HepG2 (cell line): ENCODE results near the gene BCL2L2. TPM values are rescaled to one million over a fixed set of nuclear protein-coding genes. Genes with fewer than 3 reads are reported as not detected.
A peak's percentile ranks its signal among the peaks of the same experiment; 100 is the strongest.

ENCODE experiments used
- FOXP1 ChIP-seq, 2 experiments: fragments of 450-650 bp in 1 of 2; IDR thresholded peaks; 2 replicates each; pipeline ENCODE4 v1.6.1; 2017 to 2018; ENCODE audit warnings: antibody characterized with exemption in 1 of 2
- HDAC2 ChIP-seq: sonication (generic); formaldehyde crosslinking; IDR thresholded peaks from 2 replicates; pipeline ENCODE4 v1.4.0; 2020; ENCODE audit warnings: missing genetic modification reagents
- PAWR ChIP-seq: sonication (generic); formaldehyde crosslinking; IDR thresholded peaks from 2 replicates; pipeline ENCODE4 v1.4.0; 2020; ENCODE audit warnings: missing genetic modification reagents, mild to moderate bottlenecking, borderline replicate concordance
- PITX1 ChIP-seq: sonication (generic); formaldehyde crosslinking; IDR thresholded peaks from 2 replicates; pipeline ENCODE4 v1.5.1; 2020; ENCODE audit warnings: mild to moderate bottlenecking, missing genetic modification reagents
- RARA ChIP-seq: IDR thresholded peaks from 2 replicates; pipeline ENCODE4 v1.6.1; 2016; ENCODE audit warnings: missing genetic modification reagents, missing compliant biosample characterization
- SMAD9 ChIP-seq: sonication (generic); formaldehyde crosslinking; IDR thresholded peaks from 2 replicates; pipeline ENCODE4 v1.5.1; 2020; ENCODE audit warnings: mild to moderate bottlenecking, missing genetic modification reagents
- TGIF2 ChIP-seq: IDR thresholded peaks from 2 replicates; pipeline ENCODE4 v1.6.1; 2016; ENCODE audit warnings: control low read depth, missing compliant biosample characterization
- ZNF253 ChIP-seq: sonication (generic); formaldehyde crosslinking; IDR thresholded peaks from 2 replicates; pipeline ENCODE4 v1.8.0; 2022; ENCODE audit warnings: mild to moderate bottlenecking, missing genetic modification reagents, borderline replicate concordance
- ZNF550 ChIP-seq: sonication (generic); formaldehyde crosslinking; IDR thresholded peaks from 2 replicates; pipeline ENCODE4 v1.4.0; 2020; ENCODE audit warnings: mild to moderate bottlenecking, missing genetic modification reagents, borderline replicate concordance
- ZNF713 ChIP-seq: sonication (generic); formaldehyde crosslinking; IDR thresholded peaks from 2 replicates; pipeline ENCODE4 v1.4.0; 2020; ENCODE audit warnings: mild to moderate bottlenecking, missing genetic modification reagents
- ZNF768 ChIP-seq: sonication (generic); formaldehyde crosslinking; IDR thresholded peaks from 2 replicates; pipeline ENCODE4 v1.4.0; 2020; ENCODE audit warnings: missing genetic modification reagents
- polyA plus RNA-seq, 8 experiments: library from polyadenylated mRNA; depleted of rRNA in 3 of 8; stranded (reverse) in 7 of 8; unstranded in 1 of 8; fragments of >200 nt; fragmentation: Illumina TruSeq in 4 of 8; extraction: Trizol in 4 of 8; gene quantifications; 2 replicates each; pipeline versions ENCODE4 v1.2.1 to v1.2.3, GENCODE V29; 2011 to 2016; ENCODE audit warnings: low read depth in 4 of 8, missing spikeins in 1 of 8, mixed read lengths in 1 of 8; ENCODE audit not compliant: insufficient read depth in 1 of 8
- total RNA-seq, 5 experiments: library from RNA; depleted of rRNA; stranded (reverse); fragments of >200 nt; fragmentation: Illumina TruSeq; extraction: Trizol; gene quantifications; 2 replicates each; pipeline ENCODE4 v1.2.3, GENCODE V29; 2016; ENCODE audit warnings: low read depth in 1 of 5
- TF ChIP-seq, protein P1 (sequence below): sonication (generic); formaldehyde crosslinking; IDR thresholded peaks from 2 replicates; pipeline ENCODE4 v1.5.1; 2020; ENCODE audit warnings: missing genetic modification reagents, mild to moderate bottlenecking, borderline replicate concordance
- TF ChIP-seq, protein P2 (sequence below): sonication (generic); formaldehyde crosslinking; IDR thresholded peaks from 2 replicates; pipeline ENCODE4; 2020; ENCODE audit warnings: missing genetic modification reagents, mild to moderate bottlenecking, borderline replicate concordance
- TF ChIP-seq, protein P3 (sequence below): sonication (generic); formaldehyde crosslinking; IDR thresholded peaks from 2 replicates; pipeline ENCODE4 v1.4.0; 2020; ENCODE audit warnings: missing genetic modification reagents, borderline replicate concordance
- TF ChIP-seq, protein P4 (sequence below): IDR thresholded peaks from 2 replicates; pipeline ENCODE4 v1.6.1; 2016; ENCODE audit warnings: low read depth, borderline replicate concordance
- TF ChIP-seq, protein P5 (sequence below): sonication (generic); formaldehyde crosslinking; IDR thresholded peaks from 2 replicates; pipeline ENCODE4 v1.5.0; 2020; ENCODE audit warnings: mild to moderate bottlenecking, missing genetic modification reagents, borderline replicate concordance

BCL2L2 gene
- total and polyA plus RNA-seq, 2 of the 13 experiments (the other 11 are each of a cell fraction or from before 2014, with no cell fraction given) = 28.1 to 49.8 TPM

DNA sequence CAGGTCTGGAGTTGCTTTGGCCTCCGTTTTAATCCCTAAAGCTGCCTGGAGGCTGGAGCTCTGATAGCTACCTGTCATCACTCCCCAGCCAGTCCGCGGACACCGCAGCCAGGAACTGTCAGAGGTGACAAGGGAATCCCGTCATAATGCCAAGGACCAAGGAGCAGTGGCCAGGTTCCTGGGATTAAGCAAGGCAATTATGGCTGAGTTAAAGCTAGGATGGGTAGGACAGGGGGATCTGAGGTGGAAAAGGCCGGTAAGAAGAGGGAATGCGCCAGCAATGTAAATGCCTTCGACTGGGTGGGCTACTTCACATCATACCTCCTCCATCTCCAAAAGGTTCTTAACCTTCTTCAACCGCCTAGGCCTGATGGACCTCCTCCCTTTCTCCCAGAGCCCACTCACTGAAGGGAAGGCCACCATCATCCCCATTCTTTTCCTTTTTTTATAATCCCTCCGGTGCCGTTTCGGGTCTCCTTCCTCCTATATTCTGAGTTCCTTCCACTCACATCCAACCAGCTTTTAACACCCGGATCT, 5.9 kb upstream of the BCL2L2 start (continued):
- TF ChIP-seq, protein P1, sequence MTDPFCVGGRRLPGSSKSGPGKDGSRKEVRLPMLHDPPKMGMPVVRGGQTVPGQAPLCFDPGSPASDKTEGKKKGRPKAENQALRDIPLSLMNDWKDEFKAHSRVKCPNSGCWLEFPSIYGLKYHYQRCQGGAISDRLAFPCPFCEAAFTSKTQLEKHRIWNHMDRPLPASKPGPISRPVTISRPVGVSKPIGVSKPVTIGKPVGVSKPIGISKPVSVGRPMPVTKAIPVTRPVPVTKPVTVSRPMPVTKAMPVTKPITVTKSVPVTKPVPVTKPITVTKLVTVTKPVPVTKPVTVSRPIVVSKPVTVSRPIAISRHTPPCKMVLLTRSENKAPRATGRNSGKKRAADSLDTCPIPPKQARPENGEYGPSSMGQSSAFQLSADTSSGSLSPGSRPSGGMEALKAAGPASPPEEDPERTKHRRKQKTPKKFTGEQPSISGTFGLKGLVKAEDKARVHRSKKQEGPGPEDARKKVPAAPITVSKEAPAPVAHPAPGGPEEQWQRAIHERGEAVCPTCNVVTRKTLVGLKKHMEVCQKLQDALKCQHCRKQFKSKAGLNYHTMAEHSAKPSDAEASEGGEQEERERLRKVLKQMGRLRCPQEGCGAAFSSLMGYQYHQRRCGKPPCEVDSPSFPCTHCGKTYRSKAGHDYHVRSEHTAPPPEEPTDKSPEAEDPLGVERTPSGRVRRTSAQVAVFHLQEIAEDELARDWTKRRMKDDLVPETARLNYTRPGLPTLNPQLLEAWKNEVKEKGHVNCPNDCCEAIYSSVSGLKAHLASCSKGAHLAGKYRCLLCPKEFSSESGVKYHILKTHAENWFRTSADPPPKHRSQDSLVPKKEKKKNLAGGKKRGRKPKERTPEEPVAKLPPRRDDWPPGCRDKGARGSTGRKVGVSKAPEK (CRISPR knock-in tag) = no peak
- 0 out of 2 replicates have a peak, but pooled peaks have one; percentile 87 for TF ChIP-seq ZNF550 (CRISPR knock-in tag)
- TF ChIP-seq ZNF768 (CRISPR knock-in tag) = no peak
- peak; percentile 45 for TF ChIP-seq PITX1 (CRISPR knock-in tag)
- TF ChIP-seq, protein P2, sequence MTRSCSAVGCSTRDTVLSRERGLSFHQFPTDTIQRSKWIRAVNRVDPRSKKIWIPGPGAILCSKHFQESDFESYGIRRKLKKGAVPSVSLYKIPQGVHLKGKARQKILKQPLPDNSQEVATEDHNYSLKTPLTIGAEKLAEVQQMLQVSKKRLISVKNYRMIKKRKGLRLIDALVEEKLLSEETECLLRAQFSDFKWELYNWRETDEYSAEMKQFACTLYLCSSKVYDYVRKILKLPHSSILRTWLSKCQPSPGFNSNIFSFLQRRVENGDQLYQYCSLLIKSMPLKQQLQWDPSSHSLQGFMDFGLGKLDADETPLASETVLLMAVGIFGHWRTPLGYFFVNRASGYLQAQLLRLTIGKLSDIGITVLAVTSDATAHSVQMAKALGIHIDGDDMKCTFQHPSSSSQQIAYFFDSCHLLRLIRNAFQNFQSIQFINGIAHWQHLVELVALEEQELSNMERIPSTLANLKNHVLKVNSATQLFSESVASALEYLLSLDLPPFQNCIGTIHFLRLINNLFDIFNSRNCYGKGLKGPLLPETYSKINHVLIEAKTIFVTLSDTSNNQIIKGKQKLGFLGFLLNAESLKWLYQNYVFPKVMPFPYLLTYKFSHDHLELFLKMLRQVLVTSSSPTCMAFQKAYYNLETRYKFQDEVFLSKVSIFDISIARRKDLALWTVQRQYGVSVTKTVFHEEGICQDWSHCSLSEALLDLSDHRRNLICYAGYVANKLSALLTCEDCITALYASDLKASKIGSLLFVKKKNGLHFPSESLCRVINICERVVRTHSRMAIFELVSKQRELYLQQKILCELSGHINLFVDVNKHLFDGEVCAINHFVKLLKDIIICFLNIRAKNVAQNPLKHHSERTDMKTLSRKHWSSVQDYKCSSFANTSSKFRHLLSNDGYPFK (CRISPR knock-in tag) = 0 out of 2 replicates have a peak, but pooled peaks have one; percentile 12
- TF ChIP-seq ZNF713 (CRISPR knock-in tag) = 0 out of 2 replicates have a peak, but pooled peaks have one; percentile 56
- TF ChIP-seq, protein P3, sequence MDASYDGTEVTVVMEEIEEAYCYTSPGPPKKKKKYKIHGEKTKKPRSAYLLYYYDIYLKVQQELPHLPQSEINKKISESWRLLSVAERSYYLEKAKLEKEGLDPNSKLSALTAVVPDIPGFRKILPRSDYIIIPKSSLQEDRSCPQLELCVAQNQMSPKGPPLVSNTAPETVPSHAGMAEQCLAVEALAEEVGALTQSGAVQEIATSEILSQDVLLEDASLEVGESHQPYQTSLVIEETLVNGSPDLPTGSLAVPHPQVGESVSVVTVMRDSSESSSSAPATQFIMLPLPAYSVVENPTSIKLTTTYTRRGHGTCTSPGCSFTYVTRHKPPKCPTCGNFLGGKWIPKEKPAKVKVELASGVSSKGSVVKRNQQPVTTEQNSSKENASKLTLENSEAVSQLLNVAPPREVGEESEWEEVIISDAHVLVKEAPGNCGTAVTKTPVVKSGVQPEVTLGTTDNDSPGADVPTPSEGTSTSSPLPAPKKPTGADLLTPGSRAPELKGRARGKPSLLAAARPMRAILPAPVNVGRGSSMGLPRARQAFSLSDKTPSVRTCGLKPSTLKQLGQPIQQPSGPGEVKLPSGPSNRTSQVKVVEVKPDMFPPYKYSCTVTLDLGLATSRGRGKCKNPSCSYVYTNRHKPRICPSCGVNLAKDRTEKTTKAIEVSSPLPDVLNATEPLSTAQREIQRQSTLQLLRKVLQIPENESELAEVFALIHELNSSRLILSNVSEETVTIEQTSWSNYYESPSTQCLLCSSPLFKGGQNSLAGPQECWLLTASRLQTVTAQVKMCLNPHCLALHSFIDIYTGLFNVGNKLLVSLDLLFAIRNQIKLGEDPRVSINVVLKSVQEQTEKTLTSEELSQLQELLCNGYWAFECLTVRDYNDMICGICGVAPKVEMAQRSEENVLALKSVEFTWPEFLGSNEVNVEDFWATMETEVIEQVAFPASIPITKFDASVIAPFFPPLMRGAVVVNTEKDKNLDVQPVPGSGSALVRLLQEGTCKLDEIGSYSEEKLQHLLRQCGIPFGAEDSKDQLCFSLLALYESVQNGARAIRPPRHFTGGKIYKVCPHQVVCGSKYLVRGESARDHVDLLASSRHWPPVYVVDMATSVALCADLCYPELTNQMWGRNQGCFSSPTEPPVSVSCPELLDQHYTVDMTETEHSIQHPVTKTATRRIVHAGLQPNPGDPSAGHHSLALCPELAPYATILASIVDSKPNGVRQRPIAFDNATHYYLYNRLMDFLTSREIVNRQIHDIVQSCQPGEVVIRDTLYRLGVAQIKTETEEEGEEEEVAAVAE (CRISPR knock-in tag) = no peak
- peak; percentile 77; the same call in 1 of the 2 replicates for TF ChIP-seq SMAD9 (CRISPR knock-in tag)
- TF ChIP-seq, protein P4, sequence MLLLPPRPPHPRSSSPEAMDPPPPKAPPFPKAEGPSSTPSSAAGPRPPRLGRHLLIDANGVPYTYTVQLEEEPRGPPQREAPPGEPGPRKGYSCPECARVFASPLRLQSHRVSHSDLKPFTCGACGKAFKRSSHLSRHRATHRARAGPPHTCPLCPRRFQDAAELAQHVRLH (CRISPR knock-in tag) = peak; percentile 7; the same call in 1 of the 2 replicates
- TF ChIP-seq FOXP1 (IDR thresholded peaks at IDR 0.05) = no peak
- TF ChIP-seq FOXP1 (CRISPR knock-in tag; IDR thresholded peaks at IDR 0.05) = no peak
- TF ChIP-seq HDAC2 (CRISPR knock-in tag) = 0 out of 2 replicates have a peak, but pooled peaks have one; percentile 6
- 0 out of 2 replicates have a peak, but pooled peaks have one; percentile 82 for TF ChIP-seq PAWR (CRISPR knock-in tag)
- TF ChIP-seq ZNF253 (CRISPR knock-in tag) = peak; percentile 51; the same call in 1 of the 2 replicates
- TF ChIP-seq, protein P5, sequence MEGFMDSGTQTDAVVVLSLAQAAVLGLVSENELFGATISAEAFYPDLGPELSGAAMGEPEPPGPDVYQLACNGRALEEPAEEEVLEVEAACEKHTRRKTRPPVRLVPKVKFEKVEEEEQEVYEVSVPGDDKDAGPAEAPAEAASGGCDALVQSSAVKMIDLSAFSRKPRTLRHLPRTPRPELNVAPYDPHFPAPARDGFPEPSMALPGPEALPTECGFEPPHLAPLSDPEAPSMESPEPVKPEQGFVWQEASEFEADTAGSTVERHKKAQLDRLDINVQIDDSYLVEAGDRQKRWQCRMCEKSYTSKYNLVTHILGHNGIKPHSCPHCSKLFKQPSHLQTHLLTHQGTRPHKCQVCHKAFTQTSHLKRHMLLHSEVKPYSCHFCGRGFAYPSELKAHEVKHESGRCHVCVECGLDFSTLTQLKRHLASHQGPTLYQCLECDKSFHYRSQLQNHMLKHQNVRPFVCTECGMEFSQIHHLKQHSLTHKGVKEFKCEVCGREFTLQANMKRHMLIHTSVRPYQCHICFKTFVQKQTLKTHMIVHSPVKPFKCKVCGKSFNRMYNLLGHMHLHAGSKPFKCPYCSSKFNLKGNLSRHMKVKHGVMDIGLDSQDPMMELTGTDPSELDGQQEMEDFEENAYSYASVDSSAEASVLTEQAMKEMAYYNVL = 0 out of 2 replicates have a peak, but pooled peaks have one; percentile 3
- TF ChIP-seq TGIF2 (CRISPR knock-in tag) = no peak
- TF ChIP-seq RARA (CRISPR knock-in tag) = peak; percentile 9; the same call in 1 of the 2 replicates
